ENCODE measurements around the gene PCBP4.

The PCBP4 gene

GRCh38 chr3:51955175-51955892, 11.9 kb downstream of the PCBP4 start, which contains the start of gene GPR62:
Gene GPR62, plus strand, starts transcription at chr3:51955381. Its CDS starts 272 bp downstream, at chr3:51955653.
- DNase-seq (ENCODE audit: low spot score): peak; percentile 41

DNA sequence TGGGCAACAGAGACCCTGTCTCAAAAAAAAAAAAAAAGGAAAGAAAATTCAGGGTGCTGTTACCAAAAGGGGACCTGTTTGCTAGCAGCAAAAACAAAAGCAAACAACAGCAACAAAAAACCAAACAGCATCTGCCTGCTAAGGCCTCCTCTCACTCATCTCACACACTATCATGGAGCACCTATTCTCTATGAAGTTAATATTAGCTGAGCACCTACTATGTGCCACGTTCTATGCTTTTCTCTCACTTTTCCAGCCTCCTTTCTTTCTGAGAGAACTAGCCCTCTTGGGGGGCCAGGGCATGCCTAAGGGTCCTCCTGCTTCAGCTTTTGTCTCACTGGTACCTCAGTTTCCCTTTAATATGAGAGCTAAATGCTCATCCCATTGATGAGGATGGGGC, 12.5 kb downstream of the PCBP4 start:
- no peak for DNase-seq (ENCODE audit: low spot score)

DNA sequence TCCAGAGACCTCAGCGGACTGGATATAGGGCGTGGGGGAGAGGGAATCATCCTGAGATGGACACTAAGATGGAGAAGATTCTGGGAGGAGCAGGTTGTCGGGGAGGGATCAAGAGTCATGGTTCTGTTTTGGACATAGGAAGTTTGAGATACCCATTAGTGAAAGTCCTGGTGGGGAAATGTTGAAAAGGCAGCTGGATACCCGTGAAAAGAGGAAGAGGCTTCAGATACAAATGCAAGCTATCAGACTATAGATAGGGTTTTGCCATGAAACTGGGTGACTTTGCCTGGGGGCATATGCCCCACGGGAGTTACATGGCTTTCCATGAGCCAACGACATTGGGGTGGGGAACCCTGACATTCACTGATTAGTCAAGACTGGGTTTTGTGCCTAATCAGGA, 13.1 kb downstream of the PCBP4 start:
- no peak for DNase-seq (ENCODE audit: low spot score)

DNA sequence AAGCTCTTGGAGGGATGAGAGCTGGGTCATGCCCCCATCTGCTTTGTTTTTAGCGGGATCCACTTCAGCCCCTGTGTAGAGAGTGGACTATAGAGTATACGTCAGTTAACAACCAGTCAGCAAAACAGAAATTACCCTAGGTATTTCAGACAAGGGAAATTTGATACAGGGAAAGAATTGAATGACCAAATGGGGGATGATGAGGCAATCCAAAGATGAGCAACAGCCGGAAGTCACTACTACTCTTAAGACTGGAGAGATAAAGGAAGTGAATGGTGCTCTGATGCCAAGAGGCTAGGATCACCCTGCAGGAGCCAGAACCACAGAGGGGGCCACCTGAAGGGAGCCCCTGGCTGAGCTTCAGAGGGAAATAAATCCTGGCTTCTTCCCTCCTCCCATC, 13.8 kb downstream of the PCBP4 start:
- DNase-seq (ENCODE audit: low spot score): no peak

- no peak for DNase-seq (ENCODE audit: low spot score)
Observed at GRCh38 chr3:51950899-51951298, 16.4 kb downstream of the PCBP4 start.

- no peak for DNase-seq (ENCODE audit: low spot score)
Observed at GRCh38 chr3:51949121-51949520, 18.1 kb downstream of the PCBP4 start.

GRCh38 chr3:51948016-51948580, 19.2 kb downstream of the PCBP4 start:
- no peak for DNase-seq (ENCODE audit: low spot score)

- DNase-seq (ENCODE audit: low spot score): no peak
Observed at GRCh38 chr3:51947215-51947900, 19.9 kb downstream of the PCBP4 start.

- DNase-seq (ENCODE audit: low spot score): no peak
Observed at GRCh38 chr3:51946796-51947195, 20.5 kb downstream of the PCBP4 start.

DNA sequence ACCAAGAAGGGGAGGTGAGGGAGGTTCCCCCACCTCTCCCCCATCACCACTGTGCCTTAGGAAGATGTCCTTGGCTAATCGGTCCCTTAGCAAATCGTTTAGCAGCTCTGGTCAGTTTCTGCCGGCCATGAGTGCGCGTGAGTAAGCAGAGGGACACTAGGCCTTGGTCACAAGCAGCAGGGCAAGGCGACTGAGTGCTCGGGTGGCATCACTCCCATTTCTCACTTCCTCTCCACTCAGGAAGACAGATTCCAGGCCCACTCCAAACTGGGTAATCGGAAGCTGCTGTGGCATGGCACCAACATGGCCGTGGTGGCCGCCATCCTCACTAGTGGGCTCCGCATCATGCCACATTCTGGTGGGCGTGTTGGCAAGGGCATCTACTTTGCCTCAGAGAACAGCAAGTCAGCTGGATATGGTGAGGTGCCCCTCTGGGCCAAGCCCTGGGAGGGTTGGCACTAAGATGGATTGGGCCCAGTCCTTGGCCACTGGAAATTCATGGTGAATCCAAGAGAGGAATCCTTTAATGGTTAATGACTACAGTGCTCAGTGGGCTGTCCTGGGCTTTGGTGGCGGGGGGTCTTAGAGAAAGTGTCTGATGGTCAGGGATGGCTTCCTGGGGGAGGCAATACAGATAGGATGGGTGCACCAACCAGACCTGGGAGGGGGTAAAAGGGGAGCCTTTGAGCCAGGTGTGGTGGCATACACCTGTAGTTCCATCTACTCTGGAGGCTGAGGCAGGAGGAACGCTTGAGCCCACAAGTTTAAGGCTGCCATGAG, 21.1 kb downstream of the PCBP4 start:
- DNase-seq (ENCODE audit: low spot score): no peak

DNA sequence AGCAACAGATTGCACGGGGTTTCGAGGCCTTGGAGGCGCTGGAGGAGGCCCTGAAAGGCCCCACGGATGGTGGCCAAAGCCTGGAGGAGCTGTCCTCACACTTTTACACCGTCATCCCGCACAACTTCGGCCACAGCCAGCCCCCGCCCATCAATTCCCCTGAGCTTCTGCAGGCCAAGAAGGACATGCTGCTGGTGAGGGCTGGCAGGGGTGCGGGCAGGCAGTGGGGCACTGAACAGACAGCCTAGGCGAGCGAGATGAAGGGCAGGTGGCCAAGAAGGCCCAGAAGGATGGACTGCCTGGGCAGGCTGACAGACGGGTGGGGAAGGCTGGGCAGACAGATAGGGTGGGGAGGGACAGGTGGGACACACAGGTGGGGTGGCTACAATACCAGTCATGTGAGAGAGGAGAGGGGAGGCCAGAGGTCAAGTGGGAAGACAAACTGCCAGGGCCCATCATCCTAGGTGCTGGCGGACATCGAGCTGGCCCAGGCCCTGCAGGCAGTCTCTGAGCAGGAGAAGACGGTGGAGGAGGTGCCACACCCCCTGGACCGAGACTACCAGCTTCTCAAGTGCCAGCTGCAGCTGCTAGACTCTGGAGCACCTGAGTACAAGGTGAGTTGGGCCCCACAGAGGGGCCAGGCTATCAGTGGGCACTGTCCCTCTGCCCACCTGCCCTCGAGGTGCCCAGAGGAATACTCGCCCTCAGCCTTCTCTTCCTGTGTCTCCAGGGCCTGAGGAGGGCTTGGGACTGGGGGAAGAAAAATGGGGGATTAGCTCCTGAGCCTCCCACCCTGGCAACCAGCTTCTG, 22.0 kb downstream of the PCBP4 start:
- no peak for DNase-seq (ENCODE audit: low spot score)

DNA sequence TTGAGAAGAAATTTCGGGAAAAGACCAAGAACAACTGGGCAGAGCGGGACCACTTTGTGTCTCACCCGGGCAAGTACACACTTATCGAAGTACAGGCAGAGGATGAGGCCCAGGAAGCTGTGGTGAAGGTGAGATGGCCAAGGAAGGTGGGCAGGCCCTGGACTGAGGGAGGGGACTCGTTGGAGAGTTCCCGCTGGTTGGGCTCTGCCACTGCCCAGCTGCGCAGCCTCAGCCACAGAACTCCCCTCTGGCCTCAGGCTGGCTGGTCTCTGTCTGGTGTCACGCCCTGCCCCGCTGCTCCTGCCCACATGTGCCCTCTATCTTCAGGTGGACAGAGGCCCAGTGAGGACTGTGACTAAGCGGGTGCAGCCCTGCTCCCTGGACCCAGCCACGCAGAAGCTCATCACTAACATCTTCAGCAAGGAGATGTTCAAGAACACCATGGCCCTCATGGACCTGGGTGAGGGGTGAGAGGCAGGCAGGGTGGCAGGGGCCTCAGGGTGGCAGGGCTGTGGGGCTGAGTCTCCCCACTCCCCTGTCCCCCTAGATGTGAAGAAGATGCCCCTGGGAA, 22.7 kb downstream of the PCBP4 start:
- DNase-seq (ENCODE audit: low spot score): no peak

DNA sequence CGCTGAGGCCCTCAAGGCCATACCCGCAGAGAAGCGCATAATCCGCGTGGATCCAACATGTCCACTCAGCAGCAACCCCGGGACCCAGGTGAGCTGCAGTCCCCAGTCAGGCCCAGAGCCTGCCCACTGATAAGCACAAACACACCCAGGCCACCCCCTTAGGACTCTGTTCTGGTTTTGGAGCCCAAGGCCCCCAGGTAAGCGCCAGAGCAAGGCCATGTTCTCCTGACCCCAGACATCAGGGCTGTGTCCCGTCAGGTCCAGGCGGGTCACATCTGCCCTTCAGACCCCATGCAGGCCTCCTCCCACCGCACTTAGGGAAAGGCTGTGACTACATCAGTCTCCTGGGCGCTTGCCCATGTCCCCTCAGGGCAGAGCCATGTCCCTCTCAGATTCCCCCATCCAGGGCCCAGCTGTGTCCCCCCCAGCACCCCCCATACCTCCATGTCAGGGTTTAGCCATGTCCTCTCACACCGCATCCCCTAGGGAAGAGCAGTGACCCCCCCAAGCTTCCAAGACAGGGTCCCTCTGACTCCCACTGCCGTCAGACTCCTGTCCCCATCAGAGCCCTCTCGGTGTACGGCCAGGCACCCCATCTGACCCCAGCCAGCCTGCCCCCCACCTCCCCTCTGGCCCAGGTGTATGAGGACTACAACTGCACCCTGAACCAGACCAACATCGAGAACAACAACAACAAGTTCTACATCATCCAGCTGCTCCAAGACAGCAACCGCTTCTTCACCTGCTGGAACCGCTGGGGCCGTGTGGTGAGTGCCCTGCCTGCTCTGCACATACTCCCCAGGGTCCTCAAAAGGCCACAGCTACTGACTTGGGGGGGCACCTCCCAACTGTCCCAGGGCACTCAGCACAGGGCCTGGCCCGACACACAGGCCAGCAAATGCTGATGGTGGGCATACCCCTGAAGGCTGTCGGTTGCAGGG, 23.5 kb downstream of the PCBP4 start:
- DNase-seq (ENCODE audit: low spot score): no peak

DNA sequence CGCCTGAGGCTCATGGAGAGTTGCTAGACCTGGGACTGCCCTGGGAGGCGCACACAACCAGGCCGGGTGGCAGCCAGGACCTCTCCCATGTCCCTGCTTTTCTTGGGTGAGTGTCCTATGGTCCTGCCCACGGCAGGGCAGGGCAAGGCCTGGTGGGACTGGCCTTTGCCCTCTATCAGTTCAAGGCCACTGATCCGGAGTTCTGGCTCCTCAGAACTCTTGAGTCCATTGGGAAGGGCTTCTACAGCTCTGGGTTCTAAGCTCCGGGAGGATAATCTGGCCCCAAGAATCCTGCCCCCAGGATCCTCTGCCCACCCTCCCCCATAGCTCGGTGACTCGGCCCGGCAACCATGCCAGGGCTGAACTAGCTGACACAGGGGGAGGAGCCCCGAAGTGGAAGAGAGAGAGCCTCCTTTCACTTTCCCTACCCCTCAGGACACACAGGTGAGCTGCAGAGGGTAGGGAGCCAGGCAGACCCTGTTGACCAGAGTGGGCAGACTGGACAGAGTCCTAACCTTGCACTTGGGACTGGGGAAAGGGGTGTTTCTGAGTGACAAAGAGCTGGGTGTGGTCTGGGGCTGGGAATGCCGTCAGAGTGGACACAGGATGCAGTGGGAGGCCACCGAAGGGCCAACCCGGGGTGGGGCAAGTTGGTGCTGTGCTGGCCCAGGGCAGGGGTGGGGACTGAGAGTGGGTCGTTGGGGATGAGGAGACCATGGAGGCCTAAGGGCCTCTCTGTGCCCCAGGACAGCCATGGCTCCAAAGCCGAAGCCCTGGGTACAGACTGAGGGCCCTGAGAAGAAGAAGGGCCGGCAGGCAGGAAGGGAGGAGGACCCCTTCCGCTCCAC, 24.4 kb downstream of the PCBP4 start:
- DNase-seq (ENCODE audit: low spot score): no peak

- DNase-seq (ENCODE audit: low spot score): peak; percentile 100
Observed at GRCh38 chr3:51941798-51942602, 25.3 kb downstream of the PCBP4 start, which contains the start of the genes PARP3 and RRP9. Gene PARP3, plus strand, starts transcription at chr3:51942363. Its CDS starts 993 bp downstream, at chr3:51943356. Gene RRP9, minus strand, starts transcription at chr3:51941904. Its CDS starts 37 bp downstream, at chr3:51941867.

DNA sequence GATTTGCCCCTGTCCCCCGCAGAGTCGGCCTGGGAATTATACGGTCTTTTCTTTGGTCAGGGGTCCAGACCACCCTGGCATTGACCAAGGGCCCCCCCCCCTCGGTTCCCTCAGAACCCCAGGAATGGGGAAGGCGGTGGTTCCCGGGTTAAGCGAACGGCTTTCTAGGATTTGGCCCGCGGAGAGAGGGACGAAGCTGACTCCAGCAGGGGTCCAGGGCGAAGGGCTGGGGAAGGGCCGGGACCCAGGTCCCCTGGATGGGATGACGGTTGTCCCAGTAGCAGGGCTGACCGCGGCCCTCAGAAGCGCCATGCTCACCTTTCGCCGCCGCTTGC, 25.8 kb downstream of the PCBP4 start:
- DNase-seq (ENCODE audit: low spot score): no peak

- DNase-seq (ENCODE audit: low spot score): no peak
Observed at GRCh38 chr3:51940648-51941462, 26.4 kb downstream of the PCBP4 start.

All from cerebellar cortex (tissue), 1 donor.